H1 (cell line): ENCODE measurements around the gene CLIC2. TPM values are rescaled to one million over a fixed set of nuclear protein-coding genes. Genes with fewer than 3 reads are reported as not detected.
"Not testable (repeated sequence)": the region's sequence is repeated elsewhere in the genome, so short reads cannot be mapped to it uniquely, and the experiment has no call there.

ENCODE experiments used
- CTCF ChIA-PET: fragments of 300-600 bp; sonication (Branson Sonifier 250); formaldehyde crosslinking; loops from one replicate; lab custom pipeline; 2021; ENCODE audit not compliant: partially characterized antibody; lab: Charles Lee
- POLR2A ChIA-PET: fragments of 300-600 bp; sonication (Branson Sonifier 250); formaldehyde crosslinking; loops from one replicate; lab custom pipeline; 2021; ENCODE audit warnings: inconsistent platforms; ENCODE audit not compliant: partially characterized antibody; lab: Charles Lee
- DNase-seq, 2 experiments: peaks; one replicate each; pipeline versions ENCODE4 v3.0.0 to v3.0.0-alpha.2; 2010 to 2022; ENCODE audit warnings: low spot score in 2 of 2, low read depth in 1 of 2, mixed read lengths in 1 of 2
- FAIRE-seq: peaks from 2 replicates; lab custom pipeline; 2011; peaks lifted over from hg19 to GRCh38; lab: Jason Lieb, UNC
- H2AFZ ChIP-seq: 2 replicates; pipeline ENCODE4 v1.8.1; 2012; ENCODE audit warnings: low read length, inconsistent platforms
- H2AK5ac ChIP-seq: 2 replicates; pipeline ENCODE4 v1.6.1; 2013; ENCODE audit warnings: low read depth, low read length
- H2BK120ac ChIP-seq: replicated peaks from 2 replicates; pipeline ENCODE3; 2013; ENCODE audit warnings: low read depth, low read length, inconsistent platforms
- H2BK12ac ChIP-seq: 2 replicates; pipeline ENCODE4 v1.6.1; 2013; ENCODE audit warnings: low read depth, low read length
- H2BK15ac ChIP-seq: 2 replicates; pipeline ENCODE4 v1.6.1; 2013; ENCODE audit warnings: low read length
- H2BK20ac ChIP-seq: 2 replicates; pipeline ENCODE4 v1.6.1; 2013; ENCODE audit warnings: low read length
- H2BK5ac ChIP-seq: 2 replicates; pipeline ENCODE4 v1.6.1; 2013; ENCODE audit warnings: low read depth, low read length
- H3K14ac ChIP-seq: 2 replicates; pipeline ENCODE4 v1.6.1; 2013; ENCODE audit warnings: inconsistent platforms; ENCODE audit not compliant: insufficient read length
- H3K18ac ChIP-seq: 2 replicates; pipeline ENCODE4 v1.6.1; 2013; ENCODE audit warnings: low read length; ENCODE audit errors: extremely low read depth
- H3K23ac ChIP-seq: 2 replicates; pipeline ENCODE4 v1.6.1; 2013; ENCODE audit warnings: inconsistent platforms; ENCODE audit not compliant: insufficient read length
- H3K23me2 ChIP-seq: 2 replicates; pipeline ENCODE4 v1.6.1; 2013; ENCODE audit warnings: low read depth, low read length
- H3K27ac ChIP-seq: 2 replicates; pipeline ENCODE4 v1.6.1; 2011; ENCODE audit warnings: low read depth, low read length, inconsistent platforms
- H3K27me3 ChIP-seq, 4 experiments: replicated peaks in 1 of 4; 1 replicate in 1 of 4; 2 replicates in 3 of 4; pipeline versions ENCODE4 v1.6.1 to v1.8.1; 2011 to 2013; ENCODE audit warnings: low read length in 3 of 4, mild to moderate bottlenecking in 3 of 4, inconsistent platforms in 2 of 4, mixed read lengths in 2 of 4, moderate library complexity in 1 of 4; ENCODE audit not compliant: control insufficient read depth in 3 of 4, insufficient read depth in 3 of 4; ENCODE audit errors: extremely low read depth in 1 of 4
- H3K36me3 ChIP-seq, 4 experiments: 2 replicates each; pipeline versions ENCODE4 v1.6.1 to v1.8.1; 2011 to 2013; ENCODE audit warnings: mild to moderate bottlenecking in 4 of 4, low read length in 3 of 4, moderate library complexity in 2 of 4, control low read depth in 1 of 4, inconsistent platforms in 1 of 4; ENCODE audit not compliant: insufficient read depth in 4 of 4, control insufficient read depth in 2 of 4
- H3K4ac ChIP-seq: replicated peaks from 2 replicates; pipeline ENCODE3; 2013; ENCODE audit warnings: low read length, low read depth, mixed read lengths, inconsistent platforms; ENCODE audit not compliant: insufficient read length
- H3K4me1 ChIP-seq, 4 experiments: replicated peaks in 1 of 4; 1 replicate in 1 of 4; 2 replicates in 3 of 4; pipeline versions ENCODE4 v1.6.1 to v1.8.1; 2011 to 2013; ENCODE audit warnings: low read length in 3 of 4, inconsistent platforms in 2 of 4, mixed read lengths in 1 of 4; ENCODE audit not compliant: insufficient read depth in 4 of 4, control insufficient read depth in 3 of 4
- H3K4me2 ChIP-seq, 2 experiments: 2 replicates each; pipeline versions ENCODE4 v1.6.1 to v1.8.1; 2011 to 2013; ENCODE audit warnings: low read depth in 2 of 2, low read length in 2 of 2, control low read depth in 1 of 2, inconsistent platforms in 1 of 2, mild to moderate bottlenecking in 1 of 2; ENCODE audit not compliant: insufficient read depth in 1 of 2
- H3K4me3 ChIP-seq, 4 experiments: fragments of 200-600, 300-600 bp in 1 of 4; sonication (generic), shearing (Covaris generic), sonication (Bioruptor Twin) in 1 of 4; 2 replicates each; pipeline versions ENCODE4 v1.5.1 to v1.8.1; 2011 to 2016; ENCODE audit warnings: low read length in 4 of 4, low read depth in 3 of 4, control low read depth in 2 of 4, inconsistent platforms in 2 of 4, mild to moderate bottlenecking in 2 of 4, mixed read lengths in 1 of 4, moderate library complexity in 1 of 4; ENCODE audit not compliant: insufficient read depth in 2 of 4; ENCODE audit errors: extremely low read depth in 1 of 4
- H3K56ac ChIP-seq: replicated peaks from 2 replicates; pipeline ENCODE3; 2013; ENCODE audit warnings: low read depth, mild to moderate bottlenecking, mixed read lengths, low read length, inconsistent platforms; ENCODE audit not compliant: insufficient read length
- H3K79me1 ChIP-seq: 2 replicates; pipeline ENCODE4 v1.6.1; 2013; ENCODE audit warnings: low read depth, low read length, control low read depth
- H3K79me2 ChIP-seq, 2 experiments: 2 replicates each; pipeline versions ENCODE4 v1.6.1 to v1.8.1; 2012 to 2013; ENCODE audit warnings: low read length in 2 of 2, mild to moderate bottlenecking in 2 of 2, inconsistent platforms in 1 of 2; ENCODE audit not compliant: insufficient read depth in 2 of 2, control insufficient read depth in 1 of 2
- H3K9ac ChIP-seq, 4 experiments: replicated peaks in 1 of 4; 1 replicate in 1 of 4; 2 replicates in 3 of 4; pipeline versions ENCODE4 v1.6.1 to v1.8.1; 2011 to 2013; ENCODE audit warnings: low read depth in 3 of 4, low read length in 3 of 4, control low read depth in 2 of 4, mild to moderate bottlenecking in 2 of 4, moderate library complexity in 2 of 4, inconsistent platforms in 1 of 4; ENCODE audit errors: extremely low read depth in 1 of 4
- H3K9me3 ChIP-seq, 2 experiments: 2 replicates each; pipeline versions ENCODE4 v1.6.1 to v1.8.1; 2012 to 2013; ENCODE audit warnings: mild to moderate bottlenecking in 2 of 2, moderate library complexity in 2 of 2, control low read depth in 1 of 2, inconsistent platforms in 1 of 2, low read depth in 1 of 2, low read length in 1 of 2, mixed read lengths in 1 of 2; ENCODE audit not compliant: insufficient read depth in 2 of 2
- H4K20me1 ChIP-seq, 2 experiments: replicated peaks in 1 of 2; 2 replicates each; pipeline versions ENCODE3 to v1.8.1; 2011 to 2013; ENCODE audit warnings: inconsistent platforms in 2 of 2, low read length in 2 of 2, mild to moderate bottlenecking in 1 of 2; ENCODE audit not compliant: insufficient read depth in 2 of 2, control insufficient read depth in 1 of 2
- H4K5ac ChIP-seq: 2 replicates; pipeline ENCODE4 v1.6.1; 2013; ENCODE audit warnings: low read length, low read depth, mixed read lengths, inconsistent platforms; ENCODE audit not compliant: insufficient read length
- H4K8ac ChIP-seq: 2 replicates; pipeline ENCODE4 v1.8.0; 2013; ENCODE audit warnings: mild to moderate bottlenecking, moderate library complexity, low read length, inconsistent platforms; ENCODE audit not compliant: insufficient read depth; ENCODE audit errors: extremely low read depth
- H4K91ac ChIP-seq: replicated peaks from 2 replicates; pipeline ENCODE3; 2013; ENCODE audit warnings: low read length, mixed read lengths, inconsistent platforms; ENCODE audit not compliant: insufficient read length
- WGBS, 2 experiments: shearing (Covaris generic) in 1 of 2; methylation state at CpG; one replicate each; pipeline versions ENCODE4 v1.1.6 to v1.1.7; 2013 to 2015; ENCODE audit warnings: low lambda C conversion rate in 2 of 2, mixed read lengths in 2 of 2, inconsistent platforms in 1 of 2, low coverage in 1 of 2, missing lambda C conversion rate in 1 of 2; ENCODE audit not compliant: insufficient replicate concordance in 2 of 2, insufficient coverage in 1 of 2, insufficient read length in 1 of 2; ENCODE audit errors: extremely low coverage in 1 of 2, missing lambda C conversion rate in 1 of 2; 5-methylcytosine and 5-hydroxymethylcytosine counted together
- polyA plus RNA-seq, 7 experiments: library from polyadenylated mRNA; depleted of rRNA in 3 of 7; stranded (reverse) in 5 of 7; unstranded in 2 of 7; fragments of >200 nt in 5 of 7; fragments of 200-250 nt in 2 of 7; gene quantifications; 1 replicate in 5 of 7; 2 replicates in 1 of 7; 4 replicates in 1 of 7; pipeline versions ENCODE4 v1.2.1 to v1.2.3, GENCODE V29; 2011 to 2013; ENCODE audit warnings: missing spikeins in 2 of 7, mixed read lengths in 2 of 7
- total RNA-seq: library from RNA; stranded (reverse); fragmentation: NEBNext Ultra II Directional; extraction: Animal tissue kit (Norgen Biotek cat#: 25700); gene quantifications from 2 replicates; pipeline ENCODE4 v1.2.1, GENCODE V29; 2021

Gene CLIC2
- total and polyA plus RNA-seq, 2 of the 8 experiments (the other 6 are each of a cell fraction or from before 2014, with no cell fraction given): 0.08 to 0.61 TPM

- H2BK15ac ChIP-seq, H3K27ac ChIP-seq, H3K79me2 ChIP-seq, H2BK20ac ChIP-seq, H3K9me3 ChIP-seq, H2BK120ac ChIP-seq, H3K14ac ChIP-seq, H3K4me1 ChIP-seq, H3K36me3 ChIP-seq, H3K18ac ChIP-seq, H3K79me1 ChIP-seq, H4K5ac ChIP-seq, H2BK5ac ChIP-seq, H2BK12ac ChIP-seq, DNase-seq, H3K4me2 ChIP-seq, H3K23me2 ChIP-seq, H3K4ac ChIP-seq, H3K56ac ChIP-seq, H4K8ac ChIP-seq, H3K9ac ChIP-seq, H4K91ac ChIP-seq, H2AK5ac ChIP-seq, CTCF ChIA-PET, H3K27me3 ChIP-seq, H3K4me3 ChIP-seq, H3K23ac ChIP-seq, FAIRE-seq, H2AFZ ChIP-seq, POLR2A ChIA-PET, H4K20me1 ChIP-seq: not testable (repeated sequence)
- WGBS, 2 experiments: no CpG with 5 or more reads among the region's 1 CpG
Observed at GRCh38 chrX:155335337-155335712, 911 bp upstream of the CLIC2 start.
